Spleen (tissue), 11 donors: ENCODE data around the gene UQCRQ. TPM values are rescaled to one million over a fixed set of nuclear protein-coding genes. Genes with fewer than 3 reads are reported as not detected.

Experiments
- DNase-seq: peaks from one replicate; pipeline ENCODE4 v3.0.0-alpha.2; 2020
- H3K27ac ChIP-seq, 8 donors: fragments of 200-600 bp; sonication (generic) in 7 of 8; 1 replicate in 4 of 8; 2 replicates in 4 of 8; pipeline versions ENCODE4 v1.5.0 to v1.8.0; 2016 to 2021; ENCODE audit warnings: inconsistent platforms in 4 of 8, mild to moderate bottlenecking in 4 of 8, moderate library complexity in 1 of 8
- H3K27me3 ChIP-seq, 7 donors: fragments of 200-600 bp; sonication (generic) in 6 of 7; replicated peaks in 1 of 7; 1 replicate in 4 of 7; 2 replicates in 3 of 7; pipeline versions ENCODE4 v1.5.0 to v1.8.0; 2016 to 2021; ENCODE audit warnings: inconsistent platforms in 3 of 7, mild to moderate bottlenecking in 1 of 7
- H3K36me3 ChIP-seq, 6 donors: fragments of 200-600 bp; sonication (generic) in 5 of 6; 1 replicate in 4 of 6; 2 replicates in 2 of 6; pipeline versions ENCODE4 v1.5.0 to v1.8.0; 2016 to 2021; ENCODE audit warnings: inconsistent platforms in 2 of 6
- H3K4me1 ChIP-seq, 6 donors: fragments of 200-600 bp; sonication (generic) in 5 of 6; 1 replicate in 3 of 6; 2 replicates in 3 of 6; pipeline versions ENCODE4 v1.5.0 to v1.8.0; 2016 to 2021; ENCODE audit warnings: inconsistent platforms in 3 of 6
- H3K4me3 ChIP-seq, 8 donors: fragments of 200-600 bp; sonication (generic) in 7 of 8; 1 replicate in 4 of 8; 2 replicates in 4 of 8; pipeline versions ENCODE4 v1.5.0 to v1.8.0; 2016 to 2021; ENCODE audit warnings: inconsistent platforms in 4 of 8, mild to moderate bottlenecking in 4 of 8, moderate library complexity in 2 of 8
- H3K9me3 ChIP-seq, 8 donors: fragments of 200-600 bp; sonication (generic) in 7 of 8; 1 replicate in 4 of 8; 2 replicates in 4 of 8; pipeline versions ENCODE4 v1.5.0 to v1.8.0; 2016 to 2021; ENCODE audit warnings: inconsistent platforms in 4 of 8
- POLR2A ChIP-seq, 3 donors: fragments of 450-650 bp; IDR thresholded peaks; one replicate each; pipeline ENCODE4 v1.5.1; 2017; ENCODE audit warnings: antibody characterized with exemption in 3 of 3, mild to moderate bottlenecking in 1 of 3
- POLR2AphosphoS5 ChIP-seq, 3 donors: sonication (generic); formaldehyde crosslinking; IDR thresholded peaks; one replicate each; pipeline ENCODE4 v1.5.1; 2017; ENCODE audit warnings: antibody characterized with exemption in 3 of 3
- WGBS, 5 donors: extraction: QIAGEN DNeasy Blood & Tissue Kit in 3 of 5; methylation state at CpG; one replicate each; pipeline versions ENCODE4 v1.1.5 to v1.1.7; 2013 to 2018; 5-methylcytosine and 5-hydroxymethylcytosine counted together
- intact Hi-C: fragments of 100-400 bp; cut with DNase I; formaldehyde crosslinking; loops from one replicate; pipeline ENCODE4 v1.15.0; 2023; ENCODE audit warnings: low total_unique reads
- polyA plus RNA-seq, 3 donors: library from polyadenylated mRNA; stranded (reverse); fragments of 200-250 nt; gene quantifications; one replicate each; pipeline ENCODE4 v1.2.1, GENCODE V29; 2013
- total RNA-seq, 7 donors: library from RNA; depleted of rRNA in 3 of 7; stranded (reverse); fragments of >200 nt in 3 of 7; fragmentation: NEBNext Ultra II Directional in 4 of 7; extraction: Animal tissue kit (Norgen Biotek cat#: 25700) in 4 of 7; gene quantifications; one replicate each; pipeline versions ENCODE4 v1.1.0 to v1.2.1, GENCODE V29; 2016 to 2021
- TF ChIP-seq, protein P1 (sequence below), 11 experiments: fragments of 200-600 bp in 7 of 11; fragments of 450-650 bp in 4 of 11; sonication (generic) in 4 of 11; IDR thresholded peaks in 8 of 11; conservative IDR thresholded peaks in 3 of 11; 1 replicate in 7 of 11; 2 replicates in 4 of 11; pipeline versions ENCODE4 v1.4.0 to v1.8.0; 2016 to 2021; ENCODE audit warnings: antibody characterized with exemption in 11 of 11, inconsistent platforms in 4 of 11, mild to moderate bottlenecking in 1 of 11
- donor health status: healthy with polysubstance abuse.
- donor health status: DM: no; HTN: no; CAD: no; lungs with moderate emphysema.
- donor health status: DM: no; HTN: no; CAD: no.
- donor health status: Bipolar disorder and iron deficiency.
- donor health status: healthy.
- donor health status: DM: no; HTN: no; CAD: no.
- donor health status: DM: yes; HTN: yes; CAD: no.

UQCRQ gene
- total and polyA plus RNA-seq, 10 donors = 59.6 to 266 (median 164) TPM

DNA sequence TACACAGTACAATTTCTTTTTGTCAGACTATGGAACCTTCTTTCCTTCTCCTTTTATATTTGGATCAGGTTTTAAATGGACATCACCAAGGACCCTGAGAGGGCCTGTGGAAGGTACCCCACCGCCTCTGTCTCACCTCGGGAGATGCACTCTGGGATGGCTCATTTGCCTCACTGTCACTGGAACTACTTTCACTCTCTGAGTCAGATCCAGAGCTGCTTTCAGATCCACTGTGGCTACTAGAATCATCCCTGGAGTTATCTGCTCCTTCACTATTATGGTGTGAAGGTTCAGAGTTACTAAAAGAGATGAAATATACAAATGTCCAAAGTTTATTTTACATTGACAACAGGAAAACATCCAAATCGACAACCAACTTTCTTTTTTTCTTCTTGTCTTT is 31.7 kb downstream of the UQCRQ start:
- Histone ChIP-seq H3K27me3 (no peaks in the 10 kb centered on the region), H3K4me3 (no peak overlapping the region), H3K36me3 (peaks cover 0 to 100% (median 66%) of the 10 kb centered on the region in 6 donors), H3K9me3 (no peaks in the 10 kb centered on the region), H3K27ac (no peak overlapping the region), H3K4me1 (no peaks in the 10 kb centered on the region)
- intact Hi-C loops = no loop called here
- DNase-seq = no peak
- 69 to 81% (median 78%) methylated on average over 3 of the region's 3 CpGs for whole genome bisulfite sequencing, 5 donors
- no peak for TF ChIP-seq POLR2AphosphoS5 (IDR thresholded peaks at IDR 0.05)
- no peak for TF ChIP-seq POLR2A (IDR thresholded peaks at IDR 0.05)
- TF ChIP-seq, protein P1, sequence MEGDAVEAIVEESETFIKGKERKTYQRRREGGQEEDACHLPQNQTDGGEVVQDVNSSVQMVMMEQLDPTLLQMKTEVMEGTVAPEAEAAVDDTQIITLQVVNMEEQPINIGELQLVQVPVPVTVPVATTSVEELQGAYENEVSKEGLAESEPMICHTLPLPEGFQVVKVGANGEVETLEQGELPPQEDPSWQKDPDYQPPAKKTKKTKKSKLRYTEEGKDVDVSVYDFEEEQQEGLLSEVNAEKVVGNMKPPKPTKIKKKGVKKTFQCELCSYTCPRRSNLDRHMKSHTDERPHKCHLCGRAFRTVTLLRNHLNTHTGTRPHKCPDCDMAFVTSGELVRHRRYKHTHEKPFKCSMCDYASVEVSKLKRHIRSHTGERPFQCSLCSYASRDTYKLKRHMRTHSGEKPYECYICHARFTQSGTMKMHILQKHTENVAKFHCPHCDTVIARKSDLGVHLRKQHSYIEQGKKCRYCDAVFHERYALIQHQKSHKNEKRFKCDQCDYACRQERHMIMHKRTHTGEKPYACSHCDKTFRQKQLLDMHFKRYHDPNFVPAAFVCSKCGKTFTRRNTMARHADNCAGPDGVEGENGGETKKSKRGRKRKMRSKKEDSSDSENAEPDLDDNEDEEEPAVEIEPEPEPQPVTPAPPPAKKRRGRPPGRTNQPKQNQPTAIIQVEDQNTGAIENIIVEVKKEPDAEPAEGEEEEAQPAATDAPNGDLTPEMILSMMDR (IDR thresholded peaks at IDR 0.05 in 8 of 11, conservative IDR thresholded peaks at IDR 0.05 in 3 of 11) = no peak

DNA sequence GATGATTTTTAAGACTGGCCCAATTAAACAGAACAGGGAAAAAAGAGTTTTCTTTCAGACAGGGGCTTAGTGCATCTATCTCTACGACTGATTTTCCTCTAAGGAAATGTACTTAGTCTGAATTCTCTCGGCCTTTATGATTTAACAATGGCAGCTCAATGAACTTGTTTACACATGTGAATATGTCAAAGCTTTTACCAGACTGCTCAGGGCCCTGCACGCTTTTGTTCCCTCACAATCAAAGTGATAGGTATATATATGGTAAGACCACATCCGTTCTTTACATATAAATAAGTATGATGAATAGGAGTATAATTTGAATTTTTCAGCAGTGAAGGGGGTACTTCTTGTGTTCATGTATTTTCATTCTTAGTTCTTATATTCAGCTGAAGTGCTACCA is 34.6 kb downstream of the UQCRQ start:
- H3K4me1 ChIP-seq = no peaks in the 10 kb centered on the region
- 89 to 96% (median 93%) methylated on average over 4 of the region's 4 CpGs for WGBS, 5 donors
- DNase-seq = no peak
- no peaks in the 10 kb centered on the region for H3K9me3 ChIP-seq
- no peak for TF ChIP-seq POLR2AphosphoS5 (IDR thresholded peaks at IDR 0.05)
- TF ChIP-seq, protein P1 (IDR thresholded peaks at IDR 0.05 in 8 of 11, conservative IDR thresholded peaks at IDR 0.05 in 3 of 11) = no peak
- TF ChIP-seq POLR2A (IDR thresholded peaks at IDR 0.05) = no peak
- intact Hi-C loops = no loop called here
- H3K27ac ChIP-seq = no peak overlapping the region
- peaks cover 0 to 88% (median 45%) of the 10 kb centered on the region in 6 donors for H3K36me3 ChIP-seq
- H3K4me3 ChIP-seq = no peak overlapping the region
- H3K27me3 ChIP-seq = no peaks in the 10 kb centered on the region

DNA sequence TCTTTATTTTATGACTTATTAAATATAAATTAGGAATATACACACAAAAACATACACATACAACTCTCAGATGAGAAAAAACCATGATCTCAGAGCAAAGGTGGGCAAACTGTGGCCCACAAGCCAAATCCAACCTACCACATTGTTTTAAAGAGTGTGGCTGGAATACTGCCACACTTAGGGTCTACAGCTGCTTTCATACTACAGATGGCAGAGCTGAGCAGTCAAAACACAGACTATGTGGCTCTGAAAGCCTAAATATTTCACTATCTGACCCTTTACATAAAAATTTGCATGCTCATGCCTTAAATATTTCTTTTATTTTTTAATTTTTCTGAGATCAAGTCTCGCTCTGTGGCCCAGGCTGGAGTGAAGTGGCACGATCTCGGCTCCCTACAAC is 35.3 kb downstream of the UQCRQ start:
- H3K9me3 ChIP-seq = no peaks in the 10 kb centered on the region
- H3K27ac ChIP-seq = no peak overlapping the region
- peaks cover 0 to 81% (median 38%) of the 10 kb centered on the region in 6 donors for H3K36me3 ChIP-seq
- WGBS, 5 donors = 96 to 100% (median 98%) methylated on average over 3 of the region's 3 CpGs
- H3K4me3 ChIP-seq = no peak overlapping the region
- no peaks in the 10 kb centered on the region for H3K27me3 ChIP-seq
- H3K4me1 ChIP-seq = no peaks in the 10 kb centered on the region
- no peak for DNase-seq
- TF ChIP-seq, protein P1 (IDR thresholded peaks at IDR 0.05 in 8 of 11, conservative IDR thresholded peaks at IDR 0.05 in 3 of 11) = no peak
- TF ChIP-seq POLR2AphosphoS5 (IDR thresholded peaks at IDR 0.05) (no peak), POLR2A (IDR thresholded peaks at IDR 0.05) (no peak)
- intact Hi-C loops = no loop called here

DNA sequence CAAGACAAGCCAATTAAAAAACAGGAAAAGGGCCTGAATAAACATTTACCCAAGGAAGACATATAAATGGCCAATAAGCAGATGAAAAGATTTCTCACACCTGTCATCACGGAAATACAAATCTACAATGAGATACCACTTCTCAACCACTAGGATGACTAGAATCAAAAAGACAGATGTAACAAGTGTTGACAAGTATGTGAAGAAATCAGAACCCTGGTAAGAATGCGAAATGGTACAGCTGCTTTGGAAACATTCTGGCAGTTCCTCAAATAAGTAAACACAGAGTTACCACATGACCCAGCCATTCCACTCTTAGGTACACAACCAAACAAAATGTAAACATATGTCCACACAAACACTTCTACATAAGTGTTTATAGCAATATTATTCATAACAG is 39.5 kb downstream of the UQCRQ start:
- H3K36me3 ChIP-seq = peaks cover 0 to 68% (median 13%) of the 10 kb centered on the region in 6 donors
- no peaks in the 10 kb centered on the region for H3K9me3 ChIP-seq
- no peak overlapping the region for H3K27ac ChIP-seq
- DNase-seq = no peak
- H3K4me1 ChIP-seq = peaks cover 0 to 12% (median 0%) of the 10 kb centered on the region in 6 donors
- TF ChIP-seq POLR2AphosphoS5 (IDR thresholded peaks at IDR 0.05) = no peak
- no peak for TF ChIP-seq POLR2A (IDR thresholded peaks at IDR 0.05)
- TF ChIP-seq, protein P1 (IDR thresholded peaks at IDR 0.05 in 8 of 11, conservative IDR thresholded peaks at IDR 0.05 in 3 of 11) = no peak
- 66 to 88% (median 76%) methylated on average over 2 of the region's 2 CpGs for WGBS, 5 donors
- intact Hi-C loops = no loop called here
- H3K27me3 ChIP-seq = no peaks in the 10 kb centered on the region
- no peak overlapping the region for H3K4me3 ChIP-seq
